Prostate gland (tissue), 2 donors: Measurements from ENCODE around the gene SIX3.

Experiments used
- CTCF ChIP-seq, 4 experiments: fragments of 200-600 bp in 2 of 4; fragments of 450-650 bp in 2 of 4; sonication (generic) in 2 of 4; IDR thresholded peaks; 1 replicate in 3 of 4; 2 replicates in 1 of 4; pipeline ENCODE4 v1.5.1; 2016 to 2019; ENCODE audit warnings: antibody characterized with exemption in 4 of 4, mild to moderate bottlenecking in 2 of 4, moderate library complexity in 2 of 4
- POLR2AphosphoS5 ChIP-seq: sonication (generic); formaldehyde crosslinking; IDR thresholded peaks from one replicate; pipeline ENCODE4 v1.6.1; 2017; ENCODE audit warnings: antibody characterized with exemption

GRCh38 chr2:44934038-44934982 lies 7.2 kb upstream of the SIX3 start:
- TF ChIP-seq CTCF (IDR thresholded peaks at IDR 0.05) (no peak), POLR2AphosphoS5 (no peak)
